Tibial nerve (tissue), 3 donors: ENCODE measurements around the gene EXD3.

Experiments used
- POLR2A ChIP-seq, 2 donors: fragments of 450-650 bp; IDR thresholded peaks; one replicate each; pipeline ENCODE4 v1.6.1; 2017; ENCODE audit warnings: antibody characterized with exemption in 2 of 2, mild to moderate bottlenecking in 2 of 2, moderate library complexity in 2 of 2
- TF ChIP-seq, protein P1 (sequence below), 5 experiments: fragments of 200-600 bp in 3 of 5; fragments of 450-650 bp in 2 of 5; sonication (generic) in 3 of 5; IDR thresholded peaks; one replicate each; pipeline ENCODE4 v1.5.1; 2016 to 2019; ENCODE audit warnings: antibody characterized with exemption in 5 of 5, mild to moderate bottlenecking in 3 of 5, moderate library complexity in 2 of 5

- TF ChIP-seq, protein P1, sequence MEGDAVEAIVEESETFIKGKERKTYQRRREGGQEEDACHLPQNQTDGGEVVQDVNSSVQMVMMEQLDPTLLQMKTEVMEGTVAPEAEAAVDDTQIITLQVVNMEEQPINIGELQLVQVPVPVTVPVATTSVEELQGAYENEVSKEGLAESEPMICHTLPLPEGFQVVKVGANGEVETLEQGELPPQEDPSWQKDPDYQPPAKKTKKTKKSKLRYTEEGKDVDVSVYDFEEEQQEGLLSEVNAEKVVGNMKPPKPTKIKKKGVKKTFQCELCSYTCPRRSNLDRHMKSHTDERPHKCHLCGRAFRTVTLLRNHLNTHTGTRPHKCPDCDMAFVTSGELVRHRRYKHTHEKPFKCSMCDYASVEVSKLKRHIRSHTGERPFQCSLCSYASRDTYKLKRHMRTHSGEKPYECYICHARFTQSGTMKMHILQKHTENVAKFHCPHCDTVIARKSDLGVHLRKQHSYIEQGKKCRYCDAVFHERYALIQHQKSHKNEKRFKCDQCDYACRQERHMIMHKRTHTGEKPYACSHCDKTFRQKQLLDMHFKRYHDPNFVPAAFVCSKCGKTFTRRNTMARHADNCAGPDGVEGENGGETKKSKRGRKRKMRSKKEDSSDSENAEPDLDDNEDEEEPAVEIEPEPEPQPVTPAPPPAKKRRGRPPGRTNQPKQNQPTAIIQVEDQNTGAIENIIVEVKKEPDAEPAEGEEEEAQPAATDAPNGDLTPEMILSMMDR (IDR thresholded peaks at IDR 0.05) = no peak
- no peak for TF ChIP-seq POLR2A (IDR thresholded peaks at IDR 0.05)
Measured at GRCh38 chr9:137311986-137312851, 110.7 kb downstream of the EXD3 start.
